Mesenchymal stem cell (in vitro differentiated cells and primary cell): ENCODE data around the gene ANKS6.
A peak's percentile ranks its signal among the peaks of the same experiment; 100 is the strongest.

Source experiments
- DNase-seq: peaks from one replicate; pipeline ENCODE4 v3.0.0-alpha.2; 2013
- H2AFZ ChIP-seq: one replicate; pipeline ENCODE4 v1.6.1; 2013; ENCODE audit warnings: low read depth, mild to moderate bottlenecking, control low read depth, inconsistent platforms, low read length, moderate library complexity
- H2AK5ac ChIP-seq: 2 replicates; pipeline ENCODE4 v1.6.1; 2013; ENCODE audit warnings: low read length, moderate library complexity, mild to moderate bottlenecking, inconsistent platforms; ENCODE audit not compliant: severe bottlenecking
- H2BK120ac ChIP-seq: one replicate; pipeline ENCODE4 v1.6.1; 2013; ENCODE audit warnings: low read depth, mild to moderate bottlenecking, inconsistent platforms, low read length, moderate library complexity
- H2BK12ac ChIP-seq, 2 experiments: one replicate each; pipeline ENCODE4 v1.6.1; 2013; ENCODE audit warnings: inconsistent platforms in 2 of 2, low read length in 2 of 2, mild to moderate bottlenecking in 2 of 2, moderate library complexity in 2 of 2, control low read depth in 1 of 2
- H2BK15ac ChIP-seq: one replicate; pipeline ENCODE4 v1.6.1; 2013; ENCODE audit warnings: mild to moderate bottlenecking, low read depth, inconsistent platforms; ENCODE audit not compliant: poor library complexity, severe bottlenecking
- H2BK5ac ChIP-seq: 2 replicates; pipeline ENCODE4 v1.6.1; 2013; ENCODE audit warnings: low read depth, mild to moderate bottlenecking, low read length, control low read depth, inconsistent platforms; ENCODE audit not compliant: poor library complexity, severe bottlenecking
- H3K14ac ChIP-seq, 2 experiments: one replicate each; pipeline ENCODE4 v1.6.1; 2013; ENCODE audit warnings: inconsistent platforms in 2 of 2, low read length in 2 of 2, control low read depth in 1 of 2, mild to moderate bottlenecking in 1 of 2, moderate library complexity in 1 of 2
- H3K18ac ChIP-seq, 2 experiments: one replicate each; pipeline ENCODE4 v1.6.1; 2013; ENCODE audit warnings: inconsistent platforms in 2 of 2, low read length in 2 of 2, control low read depth in 1 of 2, low read depth in 1 of 2, mild to moderate bottlenecking in 1 of 2
- H3K23ac ChIP-seq, 2 experiments: one replicate each; pipeline ENCODE4 v1.6.1; 2013; ENCODE audit warnings: inconsistent platforms in 2 of 2, low read length in 2 of 2, mild to moderate bottlenecking in 2 of 2, moderate library complexity in 2 of 2, control low read depth in 1 of 2
- H3K27ac ChIP-seq: 2 replicates; pipeline ENCODE4 v1.5.1; 2013; ENCODE audit warnings: mild to moderate bottlenecking, moderate library complexity, low read length, control low read depth, inconsistent platforms; ENCODE audit not compliant: poor library complexity, severe bottlenecking
- H3K27me3 ChIP-seq, 2 experiments: 2 replicates each; pipeline versions ENCODE4 v1.6.1 to v1.7.0; 2013; ENCODE audit warnings: low read length in 2 of 2, mild to moderate bottlenecking in 2 of 2, moderate library complexity in 2 of 2, control low read depth in 1 of 2, inconsistent platforms in 1 of 2; ENCODE audit not compliant: control insufficient read depth in 1 of 2, insufficient read depth in 1 of 2
- H3K36me3 ChIP-seq, 2 experiments: 2 replicates each; pipeline versions ENCODE4 v1.6.1 to v1.7.0; 2013; ENCODE audit warnings: low read length in 2 of 2, control low read depth in 1 of 2, inconsistent platforms in 1 of 2, low read depth in 1 of 2, mild to moderate bottlenecking in 1 of 2; ENCODE audit not compliant: insufficient read depth in 2 of 2, control insufficient read depth in 1 of 2
- H3K4ac ChIP-seq, 2 experiments: one replicate each; pipeline ENCODE4 v1.6.1; 2013; ENCODE audit warnings: inconsistent platforms in 2 of 2, low read length in 2 of 2, mild to moderate bottlenecking in 2 of 2, moderate library complexity in 2 of 2, control low read depth in 1 of 2, low read depth in 1 of 2
- H3K4me1 ChIP-seq: 2 replicates; pipeline ENCODE4 v1.6.1; 2013; ENCODE audit warnings: low read depth, low read length, control low read depth; ENCODE audit not compliant: control insufficient read depth, insufficient read depth
- H3K4me2 ChIP-seq: 2 replicates; pipeline ENCODE4 v1.6.1; 2013; ENCODE audit warnings: low read length, mild to moderate bottlenecking, inconsistent platforms; ENCODE audit not compliant: poor library complexity, severe bottlenecking
- H3K4me3 ChIP-seq, 2 experiments: 2 replicates each; pipeline versions ENCODE4 v1.5.1 to v1.7.0; 2013; ENCODE audit warnings: low read length in 2 of 2, mild to moderate bottlenecking in 2 of 2, control low read depth in 1 of 2, low read depth in 1 of 2; ENCODE audit not compliant: insufficient read depth in 1 of 2
- H3K79me1 ChIP-seq: replicated peaks from 2 replicates; pipeline ENCODE4 v1.6.1; 2013; ENCODE audit warnings: mild to moderate bottlenecking, control low read depth, low read length, inconsistent platforms; ENCODE audit not compliant: poor library complexity, severe bottlenecking
- H3K9ac ChIP-seq: 2 replicates; pipeline ENCODE4 v1.7.0; 2013; ENCODE audit warnings: mild to moderate bottlenecking, low read length, moderate library complexity
- H3K9me3 ChIP-seq: 2 replicates; pipeline ENCODE4 v1.7.0; 2013; ENCODE audit warnings: mild to moderate bottlenecking, low read length; ENCODE audit not compliant: control insufficient read depth
- H4K8ac ChIP-seq: one replicate; pipeline ENCODE4 v1.6.1; 2013; ENCODE audit warnings: inconsistent platforms, mild to moderate bottlenecking, low read length, moderate library complexity
- H4K91ac ChIP-seq: one replicate; pipeline ENCODE4 v1.6.1; 2013; ENCODE audit warnings: mild to moderate bottlenecking, low read length, inconsistent platforms
- WGBS: methylation state at CpG from one replicate; pipeline ENCODE4 v1.1.7; 2013; ENCODE audit warnings: mixed read lengths; 5-methylcytosine and 5-hydroxymethylcytosine counted together

ANKS6 gene

DNA sequence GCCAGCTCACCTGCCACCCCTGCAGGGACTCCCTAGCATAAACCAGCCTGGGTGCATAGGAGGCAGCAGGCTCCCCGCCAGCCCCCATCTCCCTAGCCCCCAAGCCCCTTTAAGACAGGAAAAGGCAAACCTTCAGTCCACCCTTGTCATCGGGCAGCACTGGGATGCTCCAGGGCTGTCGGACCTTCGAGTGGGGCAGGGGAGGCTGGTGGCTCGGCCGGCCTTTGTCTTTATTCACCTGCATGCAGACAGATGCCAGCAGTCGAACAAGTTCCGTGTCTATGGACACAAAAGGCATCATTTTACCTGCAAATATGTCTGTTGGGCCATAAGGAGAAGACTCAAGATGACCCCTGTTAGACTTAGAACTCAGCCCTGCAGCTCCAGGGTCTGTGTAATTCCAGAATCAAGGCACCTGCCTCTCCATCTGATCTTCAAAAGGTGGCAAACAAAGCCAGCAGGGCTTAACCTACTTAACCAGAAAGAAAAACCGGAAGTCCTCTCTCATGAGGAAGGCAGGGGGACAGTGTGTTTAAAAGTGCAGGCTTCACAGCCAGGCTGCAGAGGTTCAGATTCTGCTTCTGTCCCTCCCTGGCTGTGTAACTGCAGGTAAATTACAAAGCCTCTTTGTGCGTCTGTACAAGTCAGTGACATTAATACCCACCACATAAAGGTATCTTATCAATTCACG, 16.2 kb downstream of the ANKS6 start:
- Histone ChIP-seq H3K14ac (no peak overlapping the region), H2BK120ac (no peak overlapping the region), H3K79me1 (no peaks in the 10 kb centered on the region), H4K8ac (no peak overlapping the region), H2AFZ (no peak overlapping the region), H2BK12ac (no peak overlapping the region), H2BK15ac (no peak overlapping the region), H3K36me3 (peaks cover 33 to 71% of the 10 kb centered on the region in 2 experiments), H3K4me3 (no peak overlapping the region), H3K9me3 (no peaks in the 10 kb centered on the region), H2AK5ac (peak overlapping the region; percentile 27), H3K4me2 (no peak overlapping the region), H2BK5ac (no peak overlapping the region), H3K27me3 (no peaks in the 10 kb centered on the region), H3K18ac (no peak overlapping the region), H3K4me1 (peaks cover 15% of the 10 kb centered on the region), H3K4ac (no peak overlapping the region), H4K91ac (no peak overlapping the region), H3K9ac (no peak overlapping the region), H3K23ac (no peak overlapping the region), H3K27ac (no peak overlapping the region)
- no peak for DNase-seq
- WGBS, result 98% methylated on average over 9 of the region's 11 CpGs

DNA sequence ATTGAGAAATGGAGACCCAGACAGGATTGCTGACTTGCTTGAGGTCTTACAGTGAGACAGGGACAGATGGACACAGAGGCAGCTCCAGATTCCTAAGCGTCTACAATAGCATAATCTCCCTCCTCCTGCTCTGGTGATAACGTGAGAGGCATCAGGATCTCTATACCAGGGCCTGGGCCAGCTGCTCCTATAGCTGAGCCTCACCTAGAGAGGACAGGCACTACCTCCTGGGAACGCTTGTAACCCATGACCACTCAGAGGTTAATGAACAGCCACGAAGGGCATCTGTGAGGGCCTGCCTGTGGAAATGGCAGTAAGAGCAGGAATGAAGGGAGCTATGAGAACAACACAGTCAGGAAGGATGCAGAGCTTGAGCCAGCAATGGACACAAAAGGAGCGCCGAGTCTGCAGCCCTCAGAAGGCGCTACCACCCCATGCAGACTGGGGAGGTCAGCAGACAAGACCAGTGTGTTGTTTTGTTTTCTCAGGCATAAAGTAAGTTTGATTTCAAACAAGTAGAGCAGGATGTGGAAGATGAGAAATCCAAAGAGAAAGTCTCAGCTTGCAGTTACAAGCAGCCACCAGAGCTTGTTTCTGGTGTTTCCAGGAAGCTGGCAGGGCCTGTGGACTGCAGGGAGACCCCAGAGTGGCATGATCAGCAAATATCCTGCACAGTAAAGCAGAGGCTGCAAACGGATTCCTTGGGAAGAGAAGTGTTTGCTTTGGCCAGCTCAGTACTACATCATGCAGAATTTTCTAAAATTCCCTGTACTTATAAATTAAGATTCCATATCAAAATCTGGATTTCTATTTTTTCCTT, 17.4 kb downstream of the ANKS6 start:
- 92% methylated on average over 7 of the region's 8 CpGs for WGBS
- Histone ChIP-seq H2BK15ac (no peak overlapping the region), H3K4me2 (no peak overlapping the region), H3K4ac (no peak overlapping the region), H4K91ac (no peak overlapping the region), H3K27ac (peak overlapping the region; percentile 68), H2BK120ac (no peak overlapping the region), H4K8ac (no peak overlapping the region), H2BK5ac (no peak overlapping the region), H3K4me3 (no peak overlapping the region), H3K36me3 (peaks cover 33 to 79% of the 10 kb centered on the region in 2 experiments), H3K4me1 (peaks cover 15% of the 10 kb centered on the region), H2AK5ac (no peak overlapping the region), H3K27me3 (no peaks in the 10 kb centered on the region), H3K79me1 (no peaks in the 10 kb centered on the region), H3K23ac (no peak overlapping the region), H2BK12ac (no peak overlapping the region), H3K9ac (no peak overlapping the region), H3K18ac (no peak overlapping the region), H2AFZ (no peak overlapping the region), H3K14ac (no peak overlapping the region), H3K9me3 (no peaks in the 10 kb centered on the region)
- DNase-seq, result no peak

DNA sequence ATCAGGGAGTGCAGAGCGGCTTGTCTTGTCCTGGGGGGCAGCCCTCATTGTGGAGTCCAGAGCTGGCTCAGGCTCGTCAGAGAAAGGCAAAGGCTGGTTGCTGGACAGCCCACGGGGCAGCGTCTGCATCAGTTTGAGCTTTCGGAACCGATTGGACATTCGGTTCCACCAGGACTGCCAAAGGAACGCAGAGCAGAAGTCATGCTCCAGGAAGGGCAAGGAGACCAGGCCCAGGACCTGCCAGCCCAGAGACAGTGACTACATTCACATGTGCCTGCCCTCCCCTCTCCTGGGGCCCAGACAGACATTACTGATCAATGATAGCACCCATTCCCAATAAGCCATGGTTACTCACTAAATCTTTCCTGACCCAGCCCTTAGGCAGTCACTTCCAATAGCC, 18.1 kb downstream of the ANKS6 start:
- DNase-seq, result no peak
- Histone ChIP-seq H3K18ac (no peak overlapping the region), H3K23ac (no peak overlapping the region), H3K27me3 (no peaks in the 10 kb centered on the region), H3K79me1 (no peaks in the 10 kb centered on the region), H3K4ac (no peak overlapping the region), H4K8ac (no peak overlapping the region), H2BK12ac (no peak overlapping the region), H4K91ac (no peak overlapping the region), H3K4me3 (no peak overlapping the region), H2AK5ac (peak overlapping the region; percentile 29), H3K27ac (peak overlapping the region; percentile 49), H3K36me3 (peaks cover 34 to 79% of the 10 kb centered on the region in 2 experiments), H3K9me3 (no peaks in the 10 kb centered on the region), H3K4me2 (no peak overlapping the region), H2BK120ac (no peak overlapping the region), H2AFZ (no peak overlapping the region), H2BK5ac (peak overlapping the region; percentile 39), H3K14ac (no peak overlapping the region), H3K9ac (no peak overlapping the region), H3K4me1 (peaks cover 15% of the 10 kb centered on the region), H2BK15ac (no peak overlapping the region)
- WGBS, result 98% methylated on average over 8 of the region's 8 CpGs

DNA sequence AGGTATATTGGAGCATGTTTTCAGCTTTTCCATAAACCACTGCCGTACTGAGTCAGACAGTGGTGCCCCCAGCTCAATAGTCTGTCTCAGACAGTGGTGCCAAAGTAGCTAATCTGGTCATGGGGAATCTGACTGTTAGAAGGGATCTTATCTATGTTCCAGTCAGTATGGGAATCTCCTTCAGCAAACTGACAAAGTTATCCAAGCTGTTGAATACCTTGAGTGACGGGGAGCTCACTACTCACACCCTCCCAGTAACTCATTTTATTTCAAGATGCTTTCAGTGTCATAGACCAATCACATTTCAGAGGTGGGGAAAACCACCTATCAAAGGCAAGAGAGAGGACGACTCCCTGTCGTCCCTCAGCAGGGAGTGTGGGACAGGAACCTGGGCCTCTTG, 18.7 kb downstream of the ANKS6 start:
- H3K27me3 ChIP-seq, result no peaks in the 10 kb centered on the region
- H3K27ac ChIP-seq, result no peak overlapping the region
- no peak overlapping the region for H2BK5ac ChIP-seq
- H4K91ac ChIP-seq, result no peak overlapping the region
- H3K4me2 ChIP-seq, result no peak overlapping the region
- H2AK5ac ChIP-seq, result no peak overlapping the region
- H2BK120ac ChIP-seq, result no peak overlapping the region
- H3K4ac ChIP-seq, result no peak overlapping the region
- H3K9ac ChIP-seq, result no peak overlapping the region
- WGBS, result 86% methylated on average over 4 of the region's 4 CpGs
- H2AFZ ChIP-seq, result no peak overlapping the region
- no peak overlapping the region for H3K14ac ChIP-seq
- H2BK12ac ChIP-seq, result no peak overlapping the region
- no peak overlapping the region for H4K8ac ChIP-seq
- H3K9me3 ChIP-seq, result no peaks in the 10 kb centered on the region
- no peak overlapping the region for H3K23ac ChIP-seq
- no peak overlapping the region for H3K18ac ChIP-seq
- no peak overlapping the region for H3K4me3 ChIP-seq
- no peak for DNase-seq
- H3K79me1 ChIP-seq, result no peaks in the 10 kb centered on the region
- peaks cover 37 to 79% of the 10 kb centered on the region in 2 experiments for H3K36me3 ChIP-seq
- peaks cover 15% of the 10 kb centered on the region for H3K4me1 ChIP-seq
- H2BK15ac ChIP-seq, result no peak overlapping the region
